ENCODE results near the gene G6PD.
A peak's percentile ranks its signal among the peaks of the same experiment; 100 is the strongest.
"Not testable (repeated sequence)": the region's sequence is repeated elsewhere in the genome, so short reads cannot be mapped to it uniquely, and the experiment has no call there.

G6PD gene

GRCh38 chrX:154546354-154547244, at the start of gene G6PD:
G6PD (minus strand) TSS chrX:154546846; CDS start chrX:154546155, 691 bp downstream.
- Histone ChIP-seq H3K4me3 (peak within 1 kb of the TSS; percentile 50 to 70 (median 59)), H3K27ac (peak within 1 kb of the TSS; percentile 67 to 94 (median 87))

- H3K4me3 ChIP-seq: no peak overlapping the region
- no peak overlapping the region for H3K27ac ChIP-seq
These were observed 49.1 kb upstream of the G6PD start for GRCh38 chrX:154595559-154596249.

- Histone ChIP-seq H3K4me3 (no peak overlapping the region), H3K27ac (no peak overlapping the region)
These were observed 47.8 kb upstream of the G6PD start for GRCh38 chrX:154594491-154594890.

GRCh38 chrX:154593201-154593600, 46.6 kb upstream of the G6PD start:
- Histone ChIP-seq H3K4me3 (no peak overlapping the region), H3K27ac (no peak overlapping the region)

- H3K4me3 ChIP-seq: no peak overlapping the region
- no peak overlapping the region for H3K27ac ChIP-seq
These were observed 45.9 kb upstream of the G6PD start for GRCh38 chrX:154592505-154592904.

- H3K4me3 ChIP-seq: not testable (repeated sequence)
These were observed 43.8 kb upstream of the G6PD start for GRCh38 chrX:154590415-154590814.

GRCh38 chrX:154584585-154585183, 38.0 kb upstream of the G6PD start, which contains the start of gene CTAG1A:
CTAG1A (plus strand) TSS chrX:154585133; CDS start chrX:154585207, 74 bp downstream.
- H3K4me3 ChIP-seq, H3K27ac ChIP-seq: not testable (repeated sequence)

More at GRCh38 chrX:154590415-154590814, 43.8 kb upstream of the G6PD start:
- H3K27ac ChIP-seq: not testable (repeated sequence)

- H3K27ac ChIP-seq, H3K4me3 ChIP-seq: not testable (repeated sequence)
These were observed 36.3 kb upstream of the G6PD start for GRCh38 chrX:154582994-154583393.

- not testable (repeated sequence) for H3K27ac ChIP-seq, H3K4me3 ChIP-seq
These were observed 28.4 kb upstream of the G6PD start for GRCh38 chrX:154575076-154575475.

GRCh38 chrX:154573061-154573460, 26.4 kb upstream of the G6PD start:
- H3K27ac ChIP-seq, H3K4me3 ChIP-seq: not testable (repeated sequence)

GRCh38 chrX:154570361-154570760, 23.7 kb upstream of the G6PD start:
- H3K27ac ChIP-seq, H3K4me3 ChIP-seq: not testable (repeated sequence)

GRCh38 chrX:154562295-154562694, 15.6 kb upstream of the G6PD start:
- H3K27ac ChIP-seq: not testable (repeated sequence)

GRCh38 chrX:154560326-154560725, 13.7 kb upstream of the G6PD start:
- not testable (repeated sequence) for H3K27ac ChIP-seq, H3K4me3 ChIP-seq

More at GRCh38 chrX:154562295-154562694, 15.6 kb upstream of the G6PD start:
- H3K4me3 ChIP-seq: not testable (repeated sequence)

GRCh38 chrX:154558896-154559295, 12.2 kb upstream of the G6PD start:
- H3K27ac ChIP-seq, H3K4me3 ChIP-seq: not testable (repeated sequence)

GRCh38 chrX:154558060-154558690, 11.5 kb upstream of the G6PD start:
- not testable (repeated sequence) for H3K27ac ChIP-seq, H3K4me3 ChIP-seq

- not testable (repeated sequence) for H3K27ac ChIP-seq, H3K4me3 ChIP-seq
These were observed 5.6 kb upstream of the G6PD start for GRCh38 chrX:154552112-154552806.

- Histone ChIP-seq H3K4me3 (no peak overlapping the region), H3K27ac (no peak overlapping the region)
These were observed 3.1 kb upstream of the G6PD start for GRCh38 chrX:154549766-154550165.

- peak overlapping the region; percentile 50 to 70 (median 59) for H3K4me3 ChIP-seq
- peak overlapping the region in 20 of 21 experiments; percentile 68 to 94 (median 88) for H3K27ac ChIP-seq
These were observed 1.3 kb upstream of the G6PD start for GRCh38 chrX:154548028-154548316.

GRCh38 chrX:154547245-154548027, 790 bp upstream of the G6PD start, which contains the start of gene IKBKG:
IKBKG (plus strand) TSS chrX:154547620; CDS start chrX:154552003, 4,383 bp downstream.
- Histone ChIP-seq H3K27ac (peak within 1 kb of the TSS; percentile 67 to 94 (median 87)), H3K4me3 (peak within 1 kb of the TSS; percentile 50 to 70 (median 59))

All from skin epidermis (tissue), 12 donors.